Embryonic facial prominence (tissue), 1 donor: Measurements from ENCODE around the gene DUSP9.
"Not testable (repeated sequence)": the region's sequence is repeated elsewhere in the genome, so short reads cannot be mapped to it uniquely, and the experiment has no call there.

Experiments
- DNase-seq: peaks from one replicate; pipeline ENCODE4 v3.0.0-alpha.2; 2016; ENCODE audit errors: extremely low spot score

DUSP9 gene

GRCh38 chrX:153670748-153671588 is 24.0 kb downstream of the DUSP9 start:
- DNase-seq, result no peak

- no peak for DNase-seq
Observed at GRCh38 chrX:153671589-153672530, 24.9 kb downstream of the DUSP9 start.

- no peak for DNase-seq
Observed at GRCh38 chrX:153672531-153673427, 25.8 kb downstream of the DUSP9 start.

- DNase-seq, result no peak
Observed at GRCh38 chrX:153673428-153674218, 26.6 kb downstream of the DUSP9 start, which contains the start of gene PNCK. Gene PNCK (minus strand): TSS chrX:153673813. CDS start chrX:153673076, 737 bp downstream.

GRCh38 chrX:153674219-153674851 is 27.3 kb downstream of the DUSP9 start:
- DNase-seq, result no peak

GRCh38 chrX:153681175-153681574 is 34.2 kb downstream of the DUSP9 start:
- DNase-seq, result no peak

GRCh38 chrX:153683486-153683885 is 36.5 kb downstream of the DUSP9 start:
- DNase-seq, result not testable (repeated sequence)

- DNase-seq, result no peak
Observed at GRCh38 chrX:153684467-153685155, 37.6 kb downstream of the DUSP9 start.

- no peak for DNase-seq
Observed at GRCh38 chrX:153685156-153685536, 38.1 kb downstream of the DUSP9 start.

GRCh38 chrX:153685751-153686696 is 39.0 kb downstream of the DUSP9 start:
- no peak for DNase-seq

GRCh38 chrX:153686711-153687110 is 39.7 kb downstream of the DUSP9 start:
- no peak for DNase-seq

- peak; percentile 15 for DNase-seq
Observed at GRCh38 chrX:153687121-153688039, 40.4 kb downstream of the DUSP9 start, which contains the start of gene SLC6A8. Gene SLC6A8 (plus strand): TSS chrX:153687926. CDS start chrX:153688575, 649 bp downstream.

- DNase-seq, result no peak
Observed at GRCh38 chrX:153688071-153688470, 41.1 kb downstream of the DUSP9 start.

GRCh38 chrX:153688506-153688905 is 41.5 kb downstream of the DUSP9 start:
- DNase-seq, result no peak

GRCh38 chrX:153688911-153689590 is 42.0 kb downstream of the DUSP9 start:
- no peak for DNase-seq

GRCh38 chrX:153689654-153690465 is 42.9 kb downstream of the DUSP9 start:
- DNase-seq, result no peak
